Measurements from ENCODE around the gene ORC1.

Gene ORC1

GRCh38 chr1:52365071-52365745 is 39.0 kb downstream of the ORC1 start:
- peaks cover 33% of the 10 kb centered on the region for H3K4me1 Mint-ChIP-seq (ENCODE audit: low read depth)
- H3K9me3 Mint-ChIP-seq, result no peaks in the 10 kb centered on the region

GRCh38 chr1:52364235-52364839 is 39.9 kb downstream of the ORC1 start:
- Mint-ChIP-seq H3K27me3 (ENCODE audit: low read depth) (no peaks in the 10 kb centered on the region), H3K4me3 (peak overlapping the region; percentile 82), H3K27ac (peak overlapping the region; percentile 77), H3K4me1 (ENCODE audit: low read depth) (peaks cover 33% of the 10 kb centered on the region), H3K9me3 (no peaks in the 10 kb centered on the region), H3K36me3 (ENCODE audit: low read depth) (peaks cover 29% of the 10 kb centered on the region)

More at GRCh38 chr1:52365071-52365745, 39.0 kb downstream of the ORC1 start:
- H3K36me3 Mint-ChIP-seq (ENCODE audit: low read depth), result peaks cover 28% of the 10 kb centered on the region
- H3K27ac Mint-ChIP-seq, result peak overlapping the region; percentile 97
- H3K27me3 Mint-ChIP-seq (ENCODE audit: low read depth), result no peaks in the 10 kb centered on the region
- peak overlapping the region; percentile 98 for H3K4me3 Mint-ChIP-seq

GRCh38 chr1:52360595-52360968 is 43.6 kb downstream of the ORC1 start:
- Mint-ChIP-seq H3K36me3 (ENCODE audit: low read depth) (peaks cover 54% of the 10 kb centered on the region), H3K27me3 (ENCODE audit: low read depth) (no peaks in the 10 kb centered on the region), H3K4me1 (ENCODE audit: low read depth) (peaks cover 24% of the 10 kb centered on the region), H3K27ac (no peak overlapping the region), H3K4me3 (no peak overlapping the region), H3K9me3 (no peaks in the 10 kb centered on the region)

- Mint-ChIP-seq H3K27me3 (ENCODE audit: low read depth) (no peaks in the 10 kb centered on the region), H3K9me3 (no peaks in the 10 kb centered on the region), H3K27ac (no peak overlapping the region), H3K4me3 (no peak overlapping the region), H3K4me1 (ENCODE audit: low read depth) (peaks cover 18% of the 10 kb centered on the region), H3K36me3 (ENCODE audit: low read depth) (peaks cover 55% of the 10 kb centered on the region)
Observed at GRCh38 chr1:52359676-52360594, 44.3 kb downstream of the ORC1 start.

GRCh38 chr1:52358851-52359497 is 45.2 kb downstream of the ORC1 start:
- Mint-ChIP-seq H3K9me3 (no peaks in the 10 kb centered on the region), H3K4me1 (ENCODE audit: low read depth) (peaks cover 10% of the 10 kb centered on the region), H3K27ac (no peak overlapping the region), H3K36me3 (ENCODE audit: low read depth) (peaks cover 61% of the 10 kb centered on the region), H3K4me3 (no peak overlapping the region), H3K27me3 (ENCODE audit: low read depth) (no peaks in the 10 kb centered on the region)

- peaks cover 8% of the 10 kb centered on the region for H3K4me1 Mint-ChIP-seq (ENCODE audit: low read depth)
Observed at GRCh38 chr1:52357397-52357796, 46.8 kb downstream of the ORC1 start.

GRCh38 chr1:52356818-52357355 is 47.3 kb downstream of the ORC1 start:
- peaks cover 70% of the 10 kb centered on the region for H3K36me3 Mint-ChIP-seq (ENCODE audit: low read depth)
- no peaks in the 10 kb centered on the region for H3K27me3 Mint-ChIP-seq (ENCODE audit: low read depth)
- peaks cover 8% of the 10 kb centered on the region for H3K4me1 Mint-ChIP-seq (ENCODE audit: low read depth)
- H3K4me3 Mint-ChIP-seq, result no peak overlapping the region
- H3K27ac Mint-ChIP-seq, result no peak overlapping the region
- H3K9me3 Mint-ChIP-seq, result no peaks in the 10 kb centered on the region

More at GRCh38 chr1:52357397-52357796, 46.8 kb downstream of the ORC1 start:
- Mint-ChIP-seq H3K9me3 (no peaks in the 10 kb centered on the region), H3K4me3 (no peak overlapping the region), H3K27ac (no peak overlapping the region), H3K36me3 (ENCODE audit: low read depth) (peaks cover 73% of the 10 kb centered on the region), H3K27me3 (ENCODE audit: low read depth) (no peaks in the 10 kb centered on the region)

GRCh38 chr1:52355847-52356505 is 48.2 kb downstream of the ORC1 start:
- H3K27me3 Mint-ChIP-seq (ENCODE audit: low read depth), result no peaks in the 10 kb centered on the region
- no peak overlapping the region for H3K27ac Mint-ChIP-seq
- H3K4me1 Mint-ChIP-seq (ENCODE audit: low read depth), result peaks cover 6% of the 10 kb centered on the region
- no peak overlapping the region for H3K4me3 Mint-ChIP-seq
- H3K9me3 Mint-ChIP-seq, result no peaks in the 10 kb centered on the region
- peaks cover 62% of the 10 kb centered on the region for H3K36me3 Mint-ChIP-seq (ENCODE audit: low read depth)

- Mint-ChIP-seq H3K27ac (no peak overlapping the region), H3K36me3 (ENCODE audit: low read depth) (peaks cover 60% of the 10 kb centered on the region)
Observed at GRCh38 chr1:52355436-52355835, 48.8 kb downstream of the ORC1 start.

GRCh38 chr1:52352690-52353089 is 51.5 kb downstream of the ORC1 start:
- no peaks in the 10 kb centered on the region for H3K27me3 Mint-ChIP-seq (ENCODE audit: low read depth)
- no peaks in the 10 kb centered on the region for H3K9me3 Mint-ChIP-seq
- peaks cover 44% of the 10 kb centered on the region for H3K36me3 Mint-ChIP-seq (ENCODE audit: low read depth)
- no peak overlapping the region for H3K4me3 Mint-ChIP-seq
- no peak overlapping the region for H3K27ac Mint-ChIP-seq
- H3K4me1 Mint-ChIP-seq (ENCODE audit: low read depth), result peaks cover 2% of the 10 kb centered on the region

More at GRCh38 chr1:52355436-52355835, 48.8 kb downstream of the ORC1 start:
- H3K9me3 Mint-ChIP-seq, result no peaks in the 10 kb centered on the region
- peaks cover 6% of the 10 kb centered on the region for H3K4me1 Mint-ChIP-seq (ENCODE audit: low read depth)
- H3K4me3 Mint-ChIP-seq, result no peak overlapping the region
- H3K27me3 Mint-ChIP-seq (ENCODE audit: low read depth), result no peaks in the 10 kb centered on the region

- Mint-ChIP-seq H3K36me3 (ENCODE audit: low read depth) (peaks cover 13% of the 10 kb centered on the region), H3K27ac (no peak overlapping the region), H3K9me3 (no peaks in the 10 kb centered on the region), H3K27me3 (ENCODE audit: low read depth) (no peaks in the 10 kb centered on the region), H3K4me3 (no peak overlapping the region), H3K4me1 (ENCODE audit: low read depth) (no peaks in the 10 kb centered on the region)
Observed at GRCh38 chr1:52348704-52349300, 55.4 kb downstream of the ORC1 start.

GRCh38 chr1:52346653-52347052 is 57.6 kb downstream of the ORC1 start:
- H3K27ac Mint-ChIP-seq, result no peak overlapping the region
- no peak overlapping the region for H3K4me3 Mint-ChIP-seq
- H3K9me3 Mint-ChIP-seq, result no peaks in the 10 kb centered on the region
- H3K36me3 Mint-ChIP-seq (ENCODE audit: low read depth), result no peaks in the 10 kb centered on the region
- H3K4me1 Mint-ChIP-seq (ENCODE audit: low read depth), result no peaks in the 10 kb centered on the region
- H3K27me3 Mint-ChIP-seq (ENCODE audit: low read depth), result no peaks in the 10 kb centered on the region

GRCh38 chr1:52345252-52345651 is 59.0 kb downstream of the ORC1 start:
- Mint-ChIP-seq H3K4me3 (no peak overlapping the region), H3K4me1 (ENCODE audit: low read depth) (no peaks in the 10 kb centered on the region), H3K36me3 (ENCODE audit: low read depth) (no peaks in the 10 kb centered on the region), H3K9me3 (no peaks in the 10 kb centered on the region), H3K27ac (no peak overlapping the region), H3K27me3 (ENCODE audit: low read depth) (no peaks in the 10 kb centered on the region)
